ENCODE data around the gene GRHL3.

DNA sequence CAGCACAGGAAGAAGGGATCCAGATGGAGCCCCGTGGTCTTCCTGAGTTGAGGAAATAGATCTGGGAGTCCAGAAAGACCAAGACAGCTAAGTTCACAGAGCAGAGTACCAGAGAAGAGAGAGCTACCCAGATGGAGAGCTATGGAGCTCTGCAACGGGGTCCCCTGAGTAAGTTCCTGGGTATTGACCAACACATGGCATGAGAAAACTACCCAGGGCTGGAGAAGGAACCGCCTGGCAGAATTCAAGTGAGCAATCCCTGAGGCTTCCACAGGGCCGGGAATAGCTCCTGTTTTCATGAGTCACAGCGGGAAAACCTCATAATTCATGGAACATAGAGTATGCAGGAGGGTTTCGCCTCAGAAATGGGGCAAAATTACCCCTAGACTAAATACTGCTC, 74.7 kb downstream of the GRHL3 start:
- TF ChIP-seq ZNF384 (IDR thresholded peaks at IDR 0.05) (no peak), LEF1 (IDR thresholded peaks at IDR 0.05; ENCODE audit: borderline replicate concordance) (no peak)
